SK-N-SH (cell line): Measurements from ENCODE around the gene ITPA.

ENCODE experiments used
- ELF1 ChIP-seq: IDR thresholded peaks from 2 replicates; pipeline ENCODE4 v1.4.0; 2012
- EP300 ChIP-seq, 2 experiments: IDR thresholded peaks; 2 replicates each; pipeline versions ENCODE4 v1.4.0 to v1.6.1; 2012; ENCODE audit warnings: borderline replicate concordance in 1 of 2, low read depth in 1 of 2, low read length in 1 of 2
- EZH2phosphoT487 ChIP-seq: fragments of 200-600 bp; sonication (generic); IDR thresholded peaks from 2 replicates; pipeline ENCODE4 v1.6.1; 2017; ENCODE audit warnings: low read depth, mixed run types, mild to moderate bottlenecking, antibody characterized with exemption, moderate library complexity, borderline replicate concordance
- FOXM1 ChIP-seq: IDR thresholded peaks from 2 replicates; pipeline ENCODE4 v1.4.0; 2012; ENCODE audit warnings: low read depth, mild to moderate bottlenecking
- POLR2AphosphoS5 ChIP-seq: IDR thresholded peaks from 2 replicates; pipeline ENCODE4 v1.6.1; 2012; ENCODE audit warnings: low read depth, low read length
- RCOR1 ChIP-seq: fragments of 150-350 bp; IDR thresholded peaks from 2 replicates; pipeline ENCODE4 v1.6.1; 2017; ENCODE audit warnings: antibody characterized with exemption, low read length
- SIN3A ChIP-seq: IDR thresholded peaks from 2 replicates; pipeline ENCODE4 v1.6.1; 2012; ENCODE audit warnings: low read depth, mild to moderate bottlenecking, low read length, moderate library complexity, borderline replicate concordance
- SMC3 ChIP-seq: IDR thresholded peaks from 2 replicates; pipeline ENCODE4 v1.6.1; 2012; ENCODE audit warnings: low read depth, low read length, improper control_type of control experiment
- TAF1 ChIP-seq: IDR thresholded peaks from 2 replicates; pipeline ENCODE4 v1.6.1; 2012; ENCODE audit warnings: low read depth, mild to moderate bottlenecking, low read length, moderate library complexity, borderline replicate concordance
- YY1 ChIP-seq: IDR thresholded peaks from 2 replicates; pipeline ENCODE4 v1.4.0; 2012; ENCODE audit warnings: low read depth, mild to moderate bottlenecking
- TF ChIP-seq, protein P1 (sequence below): fragments of 200-600 bp; sonication (generic); IDR thresholded peaks from 2 replicates; pipeline ENCODE4 v1.6.1; 2017; ENCODE audit warnings: antibody characterized with exemption, mild to moderate bottlenecking, moderate library complexity
- TF ChIP-seq, protein P2 (sequence below): fragments of 150-350 bp; IDR thresholded peaks from 2 replicates; pipeline ENCODE4 v1.6.1; 2016; ENCODE audit warnings: mild to moderate bottlenecking, low read depth, low read length

DNA sequence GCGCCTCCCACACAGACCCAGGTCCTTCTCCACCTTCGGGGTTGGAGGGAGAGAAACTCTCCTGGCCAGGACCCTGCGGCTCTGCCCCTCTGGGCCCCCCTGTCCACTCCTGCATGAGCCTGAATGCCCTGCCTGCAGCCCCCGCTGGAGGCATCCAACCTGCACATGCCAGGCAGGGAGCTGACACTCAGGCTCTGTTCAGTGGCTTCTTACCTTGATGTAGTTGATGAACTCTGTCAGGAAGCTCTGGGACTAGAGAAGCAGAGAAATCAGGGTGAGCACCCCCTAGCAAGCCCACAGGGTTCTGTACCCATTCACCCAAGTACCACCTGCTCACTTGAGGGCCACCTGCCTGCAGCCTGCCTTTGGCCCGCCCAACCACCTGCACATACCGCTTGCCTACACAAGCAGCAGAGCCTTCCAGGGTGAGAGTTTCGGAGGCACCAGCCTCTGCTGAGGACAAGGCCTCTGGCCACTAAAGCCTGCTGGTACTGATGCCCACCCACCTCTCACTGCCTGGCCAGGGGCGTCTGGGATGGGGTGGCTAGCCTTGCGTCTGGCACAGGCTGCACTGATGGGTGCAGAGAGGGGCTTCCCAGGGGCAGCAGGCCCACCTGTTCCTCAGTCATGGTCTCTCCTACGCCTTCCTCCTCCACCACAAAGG lies 14.5 kb upstream of the ITPA start:
- TF ChIP-seq YY1: no peak
- TF ChIP-seq, protein P1, sequence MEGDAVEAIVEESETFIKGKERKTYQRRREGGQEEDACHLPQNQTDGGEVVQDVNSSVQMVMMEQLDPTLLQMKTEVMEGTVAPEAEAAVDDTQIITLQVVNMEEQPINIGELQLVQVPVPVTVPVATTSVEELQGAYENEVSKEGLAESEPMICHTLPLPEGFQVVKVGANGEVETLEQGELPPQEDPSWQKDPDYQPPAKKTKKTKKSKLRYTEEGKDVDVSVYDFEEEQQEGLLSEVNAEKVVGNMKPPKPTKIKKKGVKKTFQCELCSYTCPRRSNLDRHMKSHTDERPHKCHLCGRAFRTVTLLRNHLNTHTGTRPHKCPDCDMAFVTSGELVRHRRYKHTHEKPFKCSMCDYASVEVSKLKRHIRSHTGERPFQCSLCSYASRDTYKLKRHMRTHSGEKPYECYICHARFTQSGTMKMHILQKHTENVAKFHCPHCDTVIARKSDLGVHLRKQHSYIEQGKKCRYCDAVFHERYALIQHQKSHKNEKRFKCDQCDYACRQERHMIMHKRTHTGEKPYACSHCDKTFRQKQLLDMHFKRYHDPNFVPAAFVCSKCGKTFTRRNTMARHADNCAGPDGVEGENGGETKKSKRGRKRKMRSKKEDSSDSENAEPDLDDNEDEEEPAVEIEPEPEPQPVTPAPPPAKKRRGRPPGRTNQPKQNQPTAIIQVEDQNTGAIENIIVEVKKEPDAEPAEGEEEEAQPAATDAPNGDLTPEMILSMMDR: no peak
- TF ChIP-seq EZH2phosphoT487: no peak
- TF ChIP-seq SIN3A: no peak
- no peak for TF ChIP-seq SMC3
- TF ChIP-seq POLR2AphosphoS5: no peak
- no peak for TF ChIP-seq ELF1
- no peak for TF ChIP-seq EP300 (IDR thresholded peaks at IDR 0.05; ENCODE audit: borderline replicate concordance in 1 of 2, low read depth in 1 of 2, low read length in 1 of 2)
- TF ChIP-seq, protein P2, sequence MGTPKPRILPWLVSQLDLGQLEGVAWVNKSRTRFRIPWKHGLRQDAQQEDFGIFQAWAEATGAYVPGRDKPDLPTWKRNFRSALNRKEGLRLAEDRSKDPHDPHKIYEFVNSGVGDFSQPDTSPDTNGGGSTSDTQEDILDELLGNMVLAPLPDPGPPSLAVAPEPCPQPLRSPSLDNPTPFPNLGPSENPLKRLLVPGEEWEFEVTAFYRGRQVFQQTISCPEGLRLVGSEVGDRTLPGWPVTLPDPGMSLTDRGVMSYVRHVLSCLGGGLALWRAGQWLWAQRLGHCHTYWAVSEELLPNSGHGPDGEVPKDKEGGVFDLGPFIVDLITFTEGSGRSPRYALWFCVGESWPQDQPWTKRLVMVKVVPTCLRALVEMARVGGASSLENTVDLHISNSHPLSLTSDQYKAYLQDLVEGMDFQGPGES: no peak
- no peak for TF ChIP-seq TAF1
- no peak for TF ChIP-seq FOXM1
- no peak for TF ChIP-seq RCOR1
